Inflammatory macrophage treated with lipopolysaccharide for 1 hour (primary cell): ENCODE data around the gene YTHDC2.
"Not testable (repeated sequence)": the region's sequence is repeated elsewhere in the genome, so short reads cannot be mapped to it uniquely, and the experiment has no call there.

ENCODE experiments used
- DNase-seq, 2 donors: peaks; one replicate each; pipeline ENCODE4 v3.0.0-alpha.2; 2020 to 2022

The YTHDC2 gene

DNA sequence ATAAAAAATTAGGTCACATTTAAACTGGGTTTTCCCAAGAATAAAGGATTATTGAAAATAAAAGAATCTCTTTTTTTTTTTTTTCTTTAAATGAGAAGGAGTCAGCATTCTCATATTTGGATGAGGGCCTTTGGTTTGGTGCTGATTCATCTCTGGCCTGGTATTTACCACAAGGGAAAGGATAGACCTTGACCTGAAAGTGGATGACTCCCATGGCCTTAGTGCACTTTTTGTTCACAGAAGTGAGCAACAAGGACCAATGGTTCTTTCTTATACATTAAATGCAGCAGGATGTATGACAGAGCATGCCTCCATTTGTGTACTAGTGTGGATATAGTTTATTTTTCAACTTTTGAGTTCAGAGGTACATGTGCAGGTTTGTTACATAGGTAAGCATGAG lies 6.9 kb downstream of the YTHDC2 start:
- no peak for DNase-seq

DNA sequence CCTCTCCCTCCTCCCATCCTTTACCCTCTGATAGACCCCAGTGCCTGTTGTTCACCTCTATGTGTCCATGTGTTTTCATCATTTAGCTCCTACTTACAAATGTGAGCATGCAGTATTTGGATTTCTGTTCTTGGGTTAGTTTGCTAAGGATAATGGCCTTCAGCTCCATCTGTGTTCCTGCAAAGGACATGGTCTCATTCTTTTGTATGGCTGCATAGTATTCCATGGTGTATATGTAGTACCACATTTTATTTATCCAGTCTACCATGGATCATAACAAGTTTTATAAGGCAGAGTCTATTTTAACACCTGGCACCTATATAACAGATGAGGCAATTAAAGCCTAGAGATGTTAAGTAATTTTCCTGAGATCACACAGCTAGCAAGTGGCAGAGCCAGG lies 7.4 kb downstream of the YTHDC2 start:
- DNase-seq: no peak

DNA sequence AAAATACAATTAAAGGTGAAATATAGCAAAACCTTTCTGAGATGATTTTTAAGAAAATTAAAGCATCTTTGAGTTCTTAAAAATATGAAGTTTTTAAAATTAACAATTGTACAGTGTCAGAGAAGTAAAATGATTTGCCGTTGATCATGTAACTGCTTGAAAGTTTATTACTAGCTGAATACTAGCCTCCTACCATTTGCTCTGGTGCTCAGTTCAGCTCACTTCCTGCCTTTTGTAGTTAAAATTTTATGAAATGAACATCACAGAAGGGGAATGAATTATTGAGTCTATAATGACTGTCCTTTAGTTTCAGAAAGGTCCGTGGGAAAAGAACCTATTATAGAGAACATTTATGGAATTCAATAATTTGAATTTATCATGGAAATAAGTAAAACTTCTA lies 9.7 kb downstream of the YTHDC2 start:
- no peak for DNase-seq

DNA sequence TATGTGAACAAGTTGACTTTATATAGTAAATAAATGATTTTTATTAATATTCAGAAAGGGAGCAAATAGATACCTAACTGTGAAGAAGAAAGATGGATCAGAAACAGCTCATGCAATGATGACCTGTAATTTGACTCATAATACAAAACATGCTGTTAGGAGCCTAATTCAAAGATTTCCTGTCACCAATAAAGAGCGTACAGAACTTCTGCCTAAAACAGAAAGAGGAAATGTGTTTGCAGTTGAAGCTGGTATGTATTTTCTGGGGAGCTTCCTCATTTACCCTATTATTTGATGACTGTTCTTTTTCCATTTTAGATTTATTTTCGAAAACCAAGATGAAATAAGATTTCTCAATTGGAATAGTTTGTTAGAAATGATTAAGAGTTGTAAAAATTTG lies 11.4 kb downstream of the YTHDC2 start:
- peak; percentile 57 to 60 for DNase-seq

DNA sequence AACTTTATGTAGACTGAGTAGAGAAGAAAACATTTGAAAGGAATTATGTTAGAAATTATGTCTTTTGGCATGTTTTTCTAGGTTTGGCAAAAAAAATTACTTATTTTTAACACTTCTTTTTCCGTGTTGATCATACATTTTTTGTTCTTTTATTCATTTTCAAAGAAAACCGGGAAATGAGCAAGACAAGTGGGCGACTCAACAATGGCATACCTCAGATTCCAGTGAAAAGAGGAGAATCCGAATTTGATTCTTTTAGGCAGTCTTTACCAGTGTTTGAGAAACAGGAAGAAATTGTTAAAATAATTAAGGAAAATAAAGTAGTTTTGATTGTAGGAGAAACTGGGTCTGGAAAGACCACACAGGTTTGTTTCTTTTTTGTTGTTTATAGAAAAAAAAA lies 12.9 kb downstream of the YTHDC2 start:
- no peak for DNase-seq

DNA sequence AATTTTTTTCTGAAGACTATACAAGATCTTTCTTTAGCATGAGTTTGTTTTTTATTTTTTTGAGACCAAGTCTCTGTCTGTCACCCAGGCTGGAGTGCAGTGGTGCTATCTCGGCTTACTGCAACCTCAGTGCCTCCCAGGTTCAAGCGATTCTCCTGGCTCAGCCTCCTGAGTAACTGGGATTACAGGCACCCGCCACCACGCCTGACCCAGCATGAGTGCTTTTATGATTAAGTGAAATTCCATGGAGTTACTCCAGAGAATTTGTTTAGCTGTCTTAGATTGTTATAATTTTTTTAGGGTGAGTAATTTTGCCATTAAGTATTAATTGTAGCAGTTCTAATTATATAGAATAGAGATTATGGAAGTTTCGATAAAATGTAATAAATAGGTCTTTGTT lies 14.3 kb downstream of the YTHDC2 start:
- DNase-seq: no peak

DNA sequence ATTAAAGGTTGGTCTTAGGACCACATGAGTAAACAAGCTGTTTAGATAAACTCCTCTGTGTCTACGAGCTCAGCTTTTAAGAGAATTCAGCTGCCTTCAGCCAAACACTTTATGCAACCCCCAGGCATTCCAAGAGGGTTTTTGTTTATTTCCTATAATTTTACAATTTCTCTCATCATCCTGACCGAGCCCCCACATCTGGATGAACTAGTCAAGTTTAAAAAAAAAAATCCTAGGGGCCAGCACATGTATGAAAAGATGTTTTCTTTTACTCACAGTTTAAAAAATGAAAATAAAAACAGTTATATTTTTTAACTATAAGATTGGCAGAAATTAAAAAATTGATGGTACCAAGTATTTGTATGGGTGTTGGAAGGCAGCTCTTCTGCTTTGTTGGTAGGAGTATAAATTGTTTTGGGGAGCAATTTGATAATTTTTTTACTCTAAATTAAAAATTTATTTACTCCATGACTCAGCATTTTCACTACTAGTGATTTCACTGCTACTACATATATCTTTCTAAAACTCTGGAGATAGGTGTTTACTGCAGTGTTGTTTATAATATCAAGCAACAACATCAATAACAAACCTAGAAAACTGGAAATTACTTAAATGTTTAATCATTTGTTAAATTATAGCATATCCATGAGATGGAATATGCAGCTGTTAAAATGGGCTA lies 18.1 kb downstream of the YTHDC2 start:
- DNase-seq: no peak

DNA sequence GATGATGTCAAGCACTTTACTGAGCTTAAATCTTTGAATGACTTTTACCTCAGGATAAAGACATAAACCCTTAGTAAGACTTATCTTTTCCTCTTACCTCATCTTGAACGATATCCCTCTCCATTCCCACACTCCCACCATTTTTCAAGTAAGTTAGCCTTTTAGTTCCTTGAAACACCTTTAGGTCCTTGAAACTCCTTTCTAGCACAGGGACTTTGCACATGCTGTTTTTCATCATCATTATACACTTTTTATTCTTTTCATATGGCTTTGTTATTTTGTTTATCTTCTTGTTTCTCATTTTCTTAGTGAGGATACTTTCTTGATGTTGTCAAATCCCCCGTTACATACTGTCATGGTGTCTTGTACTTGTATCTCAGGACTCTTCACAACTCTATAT lies 24.8 kb downstream of the YTHDC2 start:
- no peak for DNase-seq

DNA sequence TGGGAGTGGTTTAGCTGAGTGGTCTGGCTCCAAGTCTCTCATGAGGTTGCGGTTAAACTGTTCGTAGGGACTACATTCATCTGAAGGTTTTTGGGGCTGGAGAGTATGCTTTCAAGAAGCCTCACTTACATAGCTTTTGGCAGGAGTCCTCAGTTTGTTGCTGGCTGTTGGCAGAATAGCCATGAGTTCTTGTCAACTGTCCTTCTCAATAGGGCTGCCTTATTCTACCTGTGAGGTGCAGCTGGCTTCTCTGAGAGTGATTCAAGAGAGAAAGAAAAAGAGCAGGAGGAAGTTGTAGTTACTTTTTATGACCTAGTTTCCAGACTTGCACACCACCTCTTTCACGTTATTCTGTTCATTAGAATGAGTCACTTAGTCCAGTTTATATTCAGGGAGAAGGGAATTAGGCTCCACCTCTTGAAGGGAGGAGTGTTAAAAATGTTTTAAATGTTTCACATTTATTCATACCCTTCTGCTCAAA lies 33.2 kb downstream of the YTHDC2 start:
- no peak for DNase-seq

DNA sequence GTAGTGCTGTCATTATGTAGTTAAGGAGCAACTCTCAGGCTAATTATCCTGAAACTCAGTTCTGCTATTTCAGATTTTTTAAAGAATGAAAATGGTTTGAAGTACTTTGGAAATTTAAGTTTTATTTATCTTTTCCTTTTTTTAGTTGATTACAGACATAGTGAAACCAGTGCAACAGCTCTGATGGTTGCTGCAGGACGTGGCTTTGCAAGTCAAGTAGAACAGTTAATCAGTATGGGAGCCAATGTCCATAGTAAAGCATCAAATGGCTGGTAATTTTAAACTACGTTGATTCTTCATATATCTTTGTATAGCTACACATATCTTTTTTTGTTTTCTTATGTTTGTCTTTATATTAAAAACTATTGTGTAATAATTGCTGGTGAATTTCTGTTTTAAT lies 34.9 kb downstream of the YTHDC2 start:
- DNase-seq: no peak

DNA sequence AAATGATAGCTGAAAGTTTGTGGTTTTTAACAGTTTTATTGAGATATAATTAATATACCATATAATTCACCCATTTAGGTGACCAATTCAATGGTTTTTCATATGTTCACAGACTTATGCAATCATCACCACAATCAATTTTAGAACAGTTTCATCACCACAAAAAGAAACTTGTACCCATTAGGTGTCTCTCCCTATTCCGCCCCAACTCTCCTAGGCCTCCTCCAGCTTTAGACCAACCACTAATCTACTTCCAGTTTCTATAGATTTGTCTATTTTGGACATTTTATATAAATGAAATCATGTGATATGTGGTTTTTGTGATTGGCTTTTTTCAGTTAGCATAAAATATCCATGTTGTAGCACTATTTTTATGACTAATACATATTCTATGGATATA lies 38.6 kb downstream of the YTHDC2 start:
- no peak for DNase-seq

DNA sequence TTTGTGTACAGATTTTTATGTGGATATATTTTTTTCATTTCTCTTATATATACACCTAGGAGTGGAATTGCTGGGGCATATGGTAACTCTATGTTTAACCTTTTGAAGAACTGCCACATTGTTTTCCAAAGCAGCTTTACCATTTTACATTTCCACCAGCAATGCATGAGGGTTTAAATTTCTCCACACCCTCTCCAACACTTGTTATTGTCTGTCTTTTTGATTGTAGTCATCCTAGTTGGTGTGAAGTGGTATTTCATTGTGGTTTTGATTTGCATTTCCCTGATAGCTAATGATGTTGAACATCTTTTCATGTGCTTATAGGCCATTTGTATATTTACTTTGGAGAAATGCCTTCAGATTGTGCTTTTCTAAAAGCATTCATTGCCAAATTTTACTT lies 39.1 kb downstream of the YTHDC2 start:
- no peak for DNase-seq

DNA sequence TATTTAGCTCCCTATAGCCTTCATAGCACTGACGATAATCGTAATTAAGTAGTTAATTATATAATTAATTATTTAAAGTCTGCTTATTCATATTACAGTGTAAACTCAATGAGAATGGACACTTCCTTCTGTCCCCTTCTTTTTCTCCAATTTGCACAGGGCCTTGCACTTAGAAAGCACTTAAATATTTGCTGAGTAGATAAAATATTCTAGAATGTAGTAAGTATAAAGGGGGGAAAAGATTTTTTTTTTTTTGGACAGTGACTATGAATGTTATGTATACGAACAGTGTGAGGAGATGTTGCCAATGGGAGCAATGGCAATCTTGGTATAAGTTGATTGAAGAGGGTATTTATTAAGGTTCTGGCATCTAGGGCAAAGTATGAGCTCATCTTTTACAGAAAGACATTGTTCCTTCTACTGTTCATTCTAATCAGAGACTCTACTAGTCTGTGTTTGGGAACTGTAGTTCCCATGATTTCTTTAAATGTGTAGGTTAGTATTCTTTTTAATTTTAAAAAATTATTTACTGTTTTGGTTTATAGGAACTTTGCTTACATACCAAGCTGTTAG lies 49.4 kb downstream of the YTHDC2 start:
- DNase-seq: no peak

DNA sequence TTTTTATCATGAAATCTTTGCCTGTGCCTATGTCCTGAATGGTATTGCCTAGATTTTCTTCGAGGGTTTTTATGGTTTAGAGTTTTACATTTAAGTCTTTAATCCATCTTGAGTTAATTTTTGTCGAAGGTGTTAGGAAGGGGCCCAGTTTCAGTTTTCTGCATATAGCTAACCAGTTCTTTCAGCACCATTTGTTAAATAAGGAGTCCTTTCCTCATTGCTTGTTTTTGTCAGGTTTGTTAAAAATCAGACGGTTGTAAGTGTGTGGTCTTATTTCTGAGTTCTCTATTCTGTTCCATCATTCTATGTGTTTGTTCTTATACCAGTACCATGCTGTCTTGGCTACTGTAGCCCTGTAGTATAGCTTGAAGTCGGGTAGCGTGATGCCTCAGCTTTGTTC lies 55.9 kb downstream of the YTHDC2 start:
- DNase-seq: no peak

DNA sequence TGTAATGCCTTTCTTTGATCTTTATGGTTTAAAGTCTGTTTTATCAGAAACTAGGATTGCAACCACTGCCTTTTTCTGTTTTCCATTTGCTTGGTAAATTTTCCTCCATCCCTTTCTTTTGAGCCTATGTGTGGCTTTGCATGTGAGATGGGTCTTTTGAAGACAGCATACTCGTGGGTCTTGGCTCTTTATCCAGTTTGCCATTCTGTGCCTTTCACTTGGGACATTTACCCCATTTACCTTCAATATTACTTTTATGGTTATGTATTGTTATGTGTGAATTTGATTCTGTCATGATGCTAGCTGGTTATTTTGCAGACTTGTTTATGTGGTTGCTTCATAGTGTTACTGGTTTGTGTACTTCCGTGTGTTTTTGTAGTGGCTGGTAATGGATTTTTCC lies 59.2 kb downstream of the YTHDC2 start:
- DNase-seq: no peak

DNA sequence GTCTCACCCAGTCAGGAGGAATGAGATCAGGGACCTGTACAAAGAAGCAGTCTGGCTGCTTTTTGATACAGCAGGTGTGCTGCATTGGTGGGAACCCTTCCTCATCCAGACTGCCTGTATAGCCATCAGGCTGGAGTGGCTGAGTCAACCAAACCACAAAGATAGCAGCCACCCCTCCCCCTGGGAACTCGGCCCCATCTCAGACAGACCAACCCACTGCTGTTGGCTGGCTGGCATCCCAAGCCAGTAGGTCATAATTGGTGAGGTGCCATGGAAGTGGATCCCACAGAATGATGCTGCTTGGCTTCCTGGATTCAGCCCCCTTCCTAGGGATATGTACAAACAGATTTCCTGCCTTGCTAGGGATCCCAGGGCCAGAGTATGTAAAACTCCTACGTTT lies 60.9 kb downstream of the YTHDC2 start:
- no peak for DNase-seq

DNA sequence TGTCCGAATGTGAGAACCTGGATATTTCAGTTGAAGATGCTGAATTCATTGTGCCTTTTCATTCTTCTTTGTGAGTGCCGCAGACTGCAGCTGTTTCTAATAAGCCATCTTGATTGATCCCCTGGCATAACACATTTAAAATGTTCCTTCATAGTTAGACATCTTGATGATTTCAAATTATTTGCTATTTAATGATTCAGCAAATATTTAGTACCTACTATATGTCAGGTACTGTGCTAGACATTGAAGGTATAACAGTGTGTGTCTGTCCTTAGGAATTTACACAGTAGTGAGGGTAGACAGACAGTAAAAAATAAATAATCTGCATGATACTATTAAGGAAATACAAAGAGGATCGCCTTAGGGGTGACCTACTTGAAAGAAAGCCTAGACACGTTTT lies 61.6 kb downstream of the YTHDC2 start:
- no peak for DNase-seq

DNA sequence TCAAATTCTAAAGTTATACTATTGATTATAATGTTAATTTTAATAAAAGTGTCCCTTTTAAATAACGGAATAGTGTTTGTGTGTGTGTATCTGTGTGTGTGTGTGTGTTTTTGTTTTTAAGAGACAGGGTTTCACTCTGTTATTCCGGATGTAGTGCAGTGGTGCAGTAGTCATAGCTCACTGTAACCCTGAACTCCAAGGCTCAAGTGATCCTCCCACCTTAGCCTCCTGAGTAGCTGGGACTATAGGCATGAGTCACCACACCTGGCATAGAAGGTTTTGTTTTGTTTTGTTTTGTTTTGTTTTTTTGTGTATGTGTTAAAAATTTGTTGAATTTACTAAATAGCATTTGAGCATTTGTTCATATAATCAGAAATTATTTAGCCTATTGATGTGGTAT lies 64.6 kb downstream of the YTHDC2 start:
- DNase-seq: no peak

DNA sequence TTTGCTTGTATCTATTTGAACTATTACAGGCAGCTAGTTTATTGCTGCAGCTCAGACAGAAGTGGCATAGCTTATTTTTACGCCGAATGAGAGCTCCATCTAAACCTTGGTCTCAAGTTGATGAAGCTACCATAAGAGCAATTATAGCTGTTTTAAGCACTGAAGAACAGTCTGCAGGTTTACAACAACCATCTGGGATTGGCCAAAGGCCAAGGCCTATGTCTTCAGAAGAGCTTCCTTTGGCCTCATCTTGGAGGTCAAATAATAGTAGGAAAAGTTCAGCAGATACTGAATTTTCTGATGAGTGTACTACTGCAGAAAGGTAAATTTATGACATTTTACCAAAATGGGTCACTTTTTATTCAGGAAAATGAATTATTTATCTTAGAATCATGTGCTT lies 67.9 kb downstream of the YTHDC2 start:
- DNase-seq: no peak

DNA sequence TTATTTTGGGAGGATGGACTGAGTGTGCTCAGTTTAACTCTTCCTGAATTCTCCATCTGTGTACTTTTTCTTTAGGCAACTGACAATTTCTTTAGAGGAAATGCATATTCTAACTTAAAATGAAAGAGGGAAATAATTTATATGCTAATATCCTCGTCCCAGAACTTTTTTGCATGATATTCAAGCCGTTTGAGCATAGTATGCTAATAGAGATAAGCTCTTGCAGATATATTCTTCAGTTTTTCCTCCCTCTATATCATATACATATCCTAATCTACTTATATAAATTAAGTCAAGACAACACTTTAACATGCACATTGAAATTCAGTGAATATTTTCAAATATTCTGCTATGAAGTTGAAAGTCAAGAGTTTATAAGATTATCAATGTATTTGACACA lies 84.7 kb downstream of the YTHDC2 start:
- DNase-seq: no peak

DNA sequence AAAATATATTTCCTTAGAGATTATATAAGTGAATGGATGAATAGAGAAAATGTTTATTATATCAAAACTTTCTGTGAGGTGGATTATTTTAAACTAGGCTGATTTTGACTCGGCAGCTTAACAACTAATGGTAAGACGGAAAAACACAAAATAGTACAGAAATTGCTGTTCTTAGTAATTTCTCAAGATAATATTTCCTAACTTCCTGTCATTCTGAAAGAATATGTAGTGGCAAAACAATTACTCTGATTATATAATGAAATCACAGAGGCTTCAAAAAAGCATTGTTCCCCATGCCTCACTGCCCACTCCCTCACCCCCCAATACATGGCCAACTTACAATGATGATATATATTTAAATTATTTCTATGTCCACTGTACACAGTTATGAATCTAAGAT lies 85.4 kb downstream of the YTHDC2 start:
- peak; percentile 19 to 36 for DNase-seq

DNA sequence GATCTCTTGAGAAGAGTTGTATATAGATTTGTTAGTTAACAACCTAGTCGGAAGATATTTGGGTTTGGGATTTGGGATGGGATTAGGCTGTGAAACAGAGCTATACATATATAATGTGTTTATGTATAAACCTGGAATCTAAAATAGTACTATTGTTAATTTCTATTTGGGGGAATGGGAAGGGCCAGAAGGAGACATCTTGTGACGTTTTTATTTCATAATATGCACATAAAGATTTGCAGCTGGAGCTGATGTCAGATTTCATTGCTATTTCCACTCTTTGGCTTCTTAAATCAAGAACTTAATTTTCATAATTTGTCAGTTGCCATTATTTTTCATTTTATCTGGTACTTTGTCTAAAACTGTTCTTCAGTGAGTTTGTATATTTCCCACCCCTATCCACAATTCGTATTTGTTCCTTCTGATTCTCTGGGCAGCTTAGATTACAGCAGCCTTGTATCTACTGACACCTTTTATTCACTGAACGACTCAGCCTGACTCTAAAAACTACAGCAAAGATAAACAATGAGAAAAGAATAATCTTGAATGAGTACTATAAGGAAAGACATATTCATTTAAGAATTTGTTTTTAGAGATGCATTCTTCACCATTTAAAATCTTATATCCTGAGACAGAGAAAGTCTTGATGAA lies 86.9 kb downstream of the YTHDC2 start:
- no peak for DNase-seq

DNA sequence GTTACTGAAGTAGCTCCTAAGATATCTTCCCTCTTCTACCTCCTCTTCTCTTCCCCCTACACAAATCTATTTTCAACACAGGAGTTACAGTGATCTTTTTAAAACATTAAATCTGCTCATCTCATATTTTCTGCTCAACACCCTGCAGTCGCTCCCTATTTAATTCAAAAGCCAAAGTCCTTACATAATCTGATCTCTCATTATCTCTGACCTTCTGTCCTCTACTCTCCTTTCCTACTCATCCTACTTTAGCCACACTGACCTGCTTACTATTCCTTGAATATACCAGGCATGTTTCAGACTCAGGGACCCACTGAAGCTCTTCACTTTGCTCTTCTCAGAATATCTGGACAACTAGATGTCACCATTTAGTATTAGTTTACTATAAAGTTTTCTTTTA lies 87.9 kb downstream of the YTHDC2 start:
- no peak for DNase-seq

DNA sequence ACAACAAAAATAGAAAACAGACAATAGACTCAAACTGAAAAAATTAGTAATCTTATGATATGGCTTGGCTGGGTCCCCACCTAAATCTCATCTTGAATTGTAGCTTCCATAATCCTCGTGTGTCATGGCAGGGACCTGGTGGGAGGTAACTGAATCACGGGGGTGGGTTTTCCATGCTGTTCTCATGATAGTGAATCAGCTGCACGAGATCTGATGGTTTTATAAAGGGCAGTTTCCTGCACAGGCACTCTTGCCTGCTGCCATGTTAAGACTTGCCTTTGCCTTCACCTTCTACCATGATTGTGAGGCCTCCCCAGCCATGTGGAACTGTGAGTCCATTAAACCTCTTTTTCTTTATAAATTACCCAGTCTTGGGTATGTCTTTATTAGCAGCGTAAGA lies 89.8 kb downstream of the YTHDC2 start:
- DNase-seq: not testable (repeated sequence)
